A549 treated with GW870086 at 1 μM for 4 hours (cell line): ENCODE measurements around the gene SLC23A2. TPM values are rescaled to one million over a fixed set of nuclear protein-coding genes. Genes with fewer than 3 reads are reported as not detected.

Source experiments
- total RNA-seq: library from RNA; stranded (reverse); fragments of 200-300 nt; extraction: Qiagen RNA extraction; gene quantifications from 5 replicates; pipeline ENCODE4 v1.2.3, GENCODE V29; 2022; ENCODE audit warnings: low read depth

Gene SLC23A2
- total RNA-seq = 13.0 to 17.8 TPM (median 16.2 TPM) in 5 replicates

GRCh38 chr20:5001174-5002076, at the start of gene SLC23A2:
Gene SLC23A2 (minus strand): TSS chr20:5001510. CDS start chr20:4932562, 68,948 bp downstream.

Other genes starting within 250 kb of the SLC23A2 start
- 22.2 to 34.6 TPM (median 27.3 TPM) in 5 replicates for gene RASSF2, start 177.9 kb downstream of the SLC23A2 start, total RNA-seq
- gene TMEM230, start 111.6 kb upstream of the SLC23A2 start, total RNA-seq = 99.6 to 115 TPM (median 109 TPM) in 5 replicates
- gene PCNA, start 118.4 kb upstream of the SLC23A2 start, total RNA-seq = 376 to 399 TPM (median 382 TPM) in 5 replicates
- 47.1 to 66.6 TPM (median 64.4 TPM) in 5 replicates for gene CDS2, start 125.5 kb upstream of the SLC23A2 start, total RNA-seq